Activated T-cell treated with anti-CD3 and anti-CD28 coated beads, Interleukin-2, amount 50 U/mL, for 72 hours (primary cell): ENCODE measurements around the gene RTP5. TPM values are rescaled to one million over a fixed set of nuclear protein-coding genes. Genes with fewer than 3 reads are reported as not detected.

Experiments used
- ATAC-seq, 2 donors: fragments of 150-1000 bp; cut with Tn5 transposase; replicated peaks in 1 of 2; 2 replicates each; pipeline ENCODE4 v1.10.0; 2021; ENCODE audit warnings: moderate library complexity in 2 of 2, mild to moderate bottlenecking in 1 of 2
- DNase-seq, 2 donors: peaks; one replicate each; pipeline ENCODE4 v3.0.0; 2021 to 2022; ENCODE audit warnings: mixed read lengths in 1 of 2
- H3K27ac Mint-ChIP-seq: one replicate; pipeline ENCODE4 v1.8.0; 2022; ENCODE audit warnings: mild to moderate bottlenecking, moderate library complexity, mixed read lengths
- H3K27me3 Mint-ChIP-seq: one replicate; pipeline ENCODE4 v1.8.0; 2022; ENCODE audit warnings: low read depth, mixed read lengths
- H3K36me3 Mint-ChIP-seq, 2 donors: one replicate each; pipeline ENCODE4 v1.8.0; 2022; ENCODE audit warnings: mixed read lengths in 2 of 2, mild to moderate bottlenecking in 1 of 2; ENCODE audit not compliant: insufficient read depth in 2 of 2
- H3K4me1 Mint-ChIP-seq: one replicate; pipeline ENCODE4 v1.8.0; 2022; ENCODE audit warnings: low read depth, mixed read lengths
- H3K4me3 Mint-ChIP-seq, 2 donors: one replicate each; pipeline ENCODE4 v1.8.0; 2022; ENCODE audit warnings: mild to moderate bottlenecking in 2 of 2, mixed read lengths in 2 of 2, moderate library complexity in 2 of 2
- H3K9me3 Mint-ChIP-seq, 2 donors: one replicate each; pipeline ENCODE4 v1.8.0; 2022; ENCODE audit warnings: mixed read lengths in 2 of 2
- total RNA-seq, 2 donors: library from RNA; stranded (reverse); gene quantifications; one replicate each; pipeline ENCODE4 v1.2.3, GENCODE V29; 2022

The RTP5 gene
- total RNA-seq, 2 donors from 2014 or later = 0.12 to 0.56 TPM

- ATAC-seq = no peak
- Mint-ChIP-seq H3K4me1 (peaks cover 55% of the 10 kb centered on the region), H3K9me3 (peaks cover 2 to 5% of the 10 kb centered on the region in 2 donors), H3K4me3 (peak overlapping the region; percentile 85 to 87), H3K36me3 (peaks cover 0 to 5% of the 10 kb centered on the region in 2 donors), H3K27ac (peak overlapping the region; percentile 65), H3K27me3 (peaks cover 12% of the 10 kb centered on the region)
- DNase-seq = no peak
Measured at GRCh38 chr2:241857572-241858121, 11.9 kb upstream of the RTP5 start.

- peak; percentile 60 to 66 for ATAC-seq
- peaks cover 0 to 5% of the 10 kb centered on the region in 2 donors for H3K36me3 Mint-ChIP-seq
- peaks cover 12% of the 10 kb centered on the region for H3K27me3 Mint-ChIP-seq
- peak within 1 kb of the TSS; percentile 85 to 87 for H3K4me3 Mint-ChIP-seq
- H3K27ac Mint-ChIP-seq = peak within 1 kb of the TSS; percentile 94
- peak; percentile 76 to 77 for DNase-seq
- H3K4me1 Mint-ChIP-seq = peaks cover 63% of the 10 kb centered on the region
- H3K9me3 Mint-ChIP-seq = peaks cover 2 to 5% of the 10 kb centered on the region in 2 donors
Measured at GRCh38 chr2:241858206-241859016, 11.1 kb upstream of the RTP5 start, which contains the start of gene PDCD1. Gene PDCD1, minus strand, starts transcription at chr2:241858894. Its CDS starts 56 bp downstream, at chr2:241858838.

- no peak for DNase-seq
- H3K27ac Mint-ChIP-seq = no peak overlapping the region
Measured at GRCh38 chr2:241859017-241859435, 10.5 kb upstream of the RTP5 start.

GRCh38 chr2:241859436-241860183 is 9.9 kb upstream of the RTP5 start:
- peaks cover 5 to 11% of the 10 kb centered on the region in 2 donors for H3K36me3 Mint-ChIP-seq
- H3K27ac Mint-ChIP-seq = peak overlapping the region; percentile 94
- DNase-seq = peak; percentile 58 to 71
- H3K9me3 Mint-ChIP-seq = peaks cover 7 to 11% of the 10 kb centered on the region in 2 donors
- peaks cover 20% of the 10 kb centered on the region for H3K27me3 Mint-ChIP-seq
- ATAC-seq = peak; percentile 21 to 61
- H3K4me3 Mint-ChIP-seq = peak overlapping the region; percentile 85 to 87
- peaks cover 73% of the 10 kb centered on the region for H3K4me1 Mint-ChIP-seq

More at GRCh38 chr2:241859017-241859435, 10.5 kb upstream of the RTP5 start:
- Mint-ChIP-seq H3K9me3 (peaks cover 2 to 5% of the 10 kb centered on the region in 2 donors), H3K4me1 (peaks cover 67% of the 10 kb centered on the region), H3K4me3 (peak overlapping the region; percentile 85 to 87), H3K27me3 (peaks cover 14% of the 10 kb centered on the region), H3K36me3 (peaks cover under 1 to 5% of the 10 kb centered on the region in 2 donors)
- ATAC-seq = no peak

- Mint-ChIP-seq H3K27ac (no peak overlapping the region), H3K4me1 (peaks cover 81% of the 10 kb centered on the region), H3K4me3 (peak overlapping the region; percentile 85 to 87), H3K36me3 (peaks cover 5 to 16% of the 10 kb centered on the region in 2 donors), H3K9me3 (peaks cover 7 to 15% of the 10 kb centered on the region in 2 donors), H3K27me3 (peaks cover 28% of the 10 kb centered on the region)
- no peak for DNase-seq
- peak; percentile 8 to 37 for ATAC-seq
Measured at GRCh38 chr2:241860184-241861078, 9.1 kb upstream of the RTP5 start.

- Mint-ChIP-seq H3K4me1 (peaks cover 80% of the 10 kb centered on the region), H3K27me3 (peaks cover 35% of the 10 kb centered on the region), H3K36me3 (peaks cover 5 to 16% of the 10 kb centered on the region in 2 donors), H3K4me3 (peak overlapping the region; percentile 29 to 55), H3K27ac (peak overlapping the region; percentile 62), H3K9me3 (peaks cover 7 to 15% of the 10 kb centered on the region in 2 donors)
- DNase-seq (no peak), ATAC-seq (no peak)
Measured at GRCh38 chr2:241861264-241861663, 8.3 kb upstream of the RTP5 start.

- DNase-seq (no peak), ATAC-seq (no peak)
- peaks cover 35% of the 10 kb centered on the region for H3K27me3 Mint-ChIP-seq
- peaks cover 75% of the 10 kb centered on the region for H3K4me1 Mint-ChIP-seq
- peak overlapping the region in 1 of 2 donors; percentile 29 for H3K4me3 Mint-ChIP-seq
- peaks cover 7 to 15% of the 10 kb centered on the region in 2 donors for H3K9me3 Mint-ChIP-seq
- peaks cover 5 to 16% of the 10 kb centered on the region in 2 donors for H3K36me3 Mint-ChIP-seq
- no peak overlapping the region for H3K27ac Mint-ChIP-seq
Measured at GRCh38 chr2:241862093-241862492, 7.4 kb upstream of the RTP5 start.

GRCh38 chr2:241862775-241863535 is 6.6 kb upstream of the RTP5 start:
- Mint-ChIP-seq H3K9me3 (peaks cover 7 to 15% of the 10 kb centered on the region in 2 donors), H3K36me3 (peaks cover 5 to 16% of the 10 kb centered on the region in 2 donors), H3K4me1 (peaks cover 80% of the 10 kb centered on the region), H3K4me3 (peak overlapping the region; percentile 76 to 80), H3K27me3 (peaks cover 35% of the 10 kb centered on the region), H3K27ac (peak overlapping the region; percentile 85)
- peak in 1 of 2 donors; percentile 57 for DNase-seq
- peak; percentile 32 to 58 for ATAC-seq

- Mint-ChIP-seq H3K4me3 (peak overlapping the region; percentile 76 to 80), H3K4me1 (peaks cover 82% of the 10 kb centered on the region), H3K27ac (peak overlapping the region; percentile 85), H3K27me3 (peaks cover 35% of the 10 kb centered on the region), H3K36me3 (peaks cover 5 to 16% of the 10 kb centered on the region in 2 donors), H3K9me3 (peaks cover 7 to 15% of the 10 kb centered on the region in 2 donors)
- DNase-seq = peak in 1 of 2 donors; percentile 62
- ATAC-seq = peak in 1 of 2 donors; percentile 43
Measured at GRCh38 chr2:241863536-241863954, 6.0 kb upstream of the RTP5 start.

GRCh38 chr2:241864168-241864849 is 5.2 kb upstream of the RTP5 start:
- DNase-seq (no peak), ATAC-seq (no peak)
- Mint-ChIP-seq H3K9me3 (peaks cover 7 to 15% of the 10 kb centered on the region in 2 donors), H3K36me3 (peaks cover 5 to 16% of the 10 kb centered on the region in 2 donors), H3K27ac (peak overlapping the region; percentile 47), H3K4me3 (peak overlapping the region; percentile 0 to 32), H3K27me3 (peaks cover 35% of the 10 kb centered on the region), H3K4me1 (peaks cover 86% of the 10 kb centered on the region)

GRCh38 chr2:241864850-241865213 is 4.7 kb upstream of the RTP5 start:
- Mint-ChIP-seq H3K9me3 (peaks cover 7 to 15% of the 10 kb centered on the region in 2 donors), H3K27me3 (peaks cover 35% of the 10 kb centered on the region), H3K4me3 (no peak overlapping the region), H3K27ac (no peak overlapping the region), H3K36me3 (peaks cover 5 to 16% of the 10 kb centered on the region in 2 donors), H3K4me1 (peaks cover 81% of the 10 kb centered on the region)
- ATAC-seq = no peak
- DNase-seq = no peak
